A673 (cell line): ENCODE measurements around the gene PSMF1. TPM values are rescaled to one million over a fixed set of nuclear protein-coding genes. Genes with fewer than 3 reads are reported as not detected.

ENCODE experiments used
- BruUV-seq: library from RNA; stranded (reverse); fragments of 400-500 nt; replicated peaks from 2 replicates; lab custom pipeline; 2021; lab: Mats Ljungman, UMichigan
- CTCF ChIA-PET: fragments of 300-600 bp; sonication (Branson Sonifier 250); formaldehyde crosslinking; loops from one replicate; lab custom pipeline; 2022; ENCODE audit warnings: antibody characterized with exemption; lab: Charles Lee
- POLR2A ChIA-PET: fragments of 300-600 bp; sonication (Branson Sonifier 250); formaldehyde crosslinking; loops from one replicate; lab custom pipeline; 2022; ENCODE audit warnings: antibody characterized with exemption; ENCODE audit not compliant: low non-redundant PET; lab: Charles Lee
- DNase-seq: peaks from one replicate; pipeline ENCODE4 v3.0.0-alpha.2; 2015; ENCODE audit warnings: low spot score
- H3K27ac ChIP-seq: fragments of 200-600 bp; sonication (generic); 2 replicates; pipeline ENCODE4 v1.5.1; 2016; ENCODE audit warnings: mixed run types, low read depth, mild to moderate bottlenecking, mixed read lengths, antibody characterized with exemption, low read length; ENCODE audit not compliant: poor library complexity, severe bottlenecking
- H3K27me3 ChIP-seq: fragments of 200-600 bp; sonication (generic); replicated peaks from 2 replicates; pipeline ENCODE4 v1.6.1; 2017; ENCODE audit warnings: mixed run types, low read depth, mild to moderate bottlenecking, mixed read lengths, antibody characterized with exemption, low read length; ENCODE audit not compliant: insufficient read depth, poor library complexity
- H3K36me3 ChIP-seq: fragments of 200-600 bp; sonication (generic); 2 replicates; pipeline ENCODE4 v1.6.1; 2016; ENCODE audit warnings: mixed run types, mild to moderate bottlenecking, mixed read lengths, antibody characterized with exemption, low read length; ENCODE audit not compliant: insufficient read depth, poor library complexity, severe bottlenecking
- H3K4me1 ChIP-seq: fragments of 200-600 bp; sonication (generic); 2 replicates; pipeline ENCODE4 v1.6.1; 2017; ENCODE audit warnings: mixed run types, mild to moderate bottlenecking, mixed read lengths, antibody characterized with exemption, low read length; ENCODE audit not compliant: insufficient read depth, poor library complexity, severe bottlenecking
- H3K4me3 ChIP-seq: fragments of 200-600 bp; sonication (generic); 2 replicates; pipeline ENCODE4 v1.5.1; 2016; ENCODE audit warnings: low read depth, mixed run types, mild to moderate bottlenecking, mixed read lengths, low read length; ENCODE audit not compliant: poor library complexity, severe bottlenecking
- H3K9me3 ChIP-seq: fragments of 200-600 bp; sonication (generic); 2 replicates; pipeline ENCODE4 v1.6.1; 2016; ENCODE audit warnings: mixed run types, low read depth, mild to moderate bottlenecking, mixed read lengths, antibody characterized with exemption, low read length; ENCODE audit not compliant: poor library complexity, severe bottlenecking
- EZH2 ChIP-seq: fragments of 200-600 bp; sonication (generic); IDR thresholded peaks from 2 replicates; pipeline ENCODE4 v1.6.1; 2017; ENCODE audit warnings: borderline replicate concordance, low read depth, mild to moderate bottlenecking, mixed read lengths, antibody characterized with exemption, low read length; ENCODE audit not compliant: poor library complexity, severe bottlenecking
- intact Hi-C: fragments of 100-400 bp; cut with micrococcal nuclease; formaldehyde crosslinking; loops from one replicate; pipeline ENCODE4 v1.10.0; 2022; ENCODE audit not compliant: unreplicated experiment
- total RNA-seq: library from RNA; stranded (reverse); gene quantifications from 2 replicates; pipeline ENCODE4 v1.2.3, GENCODE V29; 2021
- TF ChIP-seq, protein P1 (sequence below): fragments of 300-800, 200-600 bp; sonication (generic); conservative IDR thresholded peaks from 2 replicates; pipeline ENCODE4 v1.5.1; 2017; ENCODE audit warnings: low read depth, mild to moderate bottlenecking, antibody characterized with exemption, low read length, moderate library complexity, mixed read lengths

PSMF1 gene
- total RNA-seq, 1 experiment from 2014 or later: 130 TPM

GRCh38 chr20:1202762-1203504, 84.5 kb downstream of the PSMF1 start, which contains the start of gene C20orf202:
Gene C20orf202, plus strand, starts transcription at chr20:1203454. Its CDS starts 132 bp downstream, at chr20:1203586.
- Histone ChIP-seq H3K4me1 (no peaks in the 10 kb centered on the region), H3K4me3 (no peak within 1 kb of the TSS), H3K9me3 (no peaks in the 10 kb centered on the region), H3K27me3 (no peaks in the 10 kb centered on the region), H3K36me3 (no peaks in the 10 kb centered on the region), H3K27ac (no peak within 1 kb of the TSS)
- ChIA-PET CTCF (interaction anchor here (0.7 kb wide), 1 partner anchor 18 kb away, joined by 3 read pairs; no protein-coding TSS in a partner anchor), POLR2A (interaction anchor here (0.6 kb wide), 1 partner anchor 137 kb away, joined by 3 read pairs; no protein-coding TSS in a partner anchor)
- no peak for DNase-seq
- no TSS peak for BruUV-seq
- intact Hi-C loops: loop anchor here (10.0 kb wide), 1 partner anchor 228 kb away; no protein-coding TSS in a partner anchor
- TF ChIP-seq, protein P1, sequence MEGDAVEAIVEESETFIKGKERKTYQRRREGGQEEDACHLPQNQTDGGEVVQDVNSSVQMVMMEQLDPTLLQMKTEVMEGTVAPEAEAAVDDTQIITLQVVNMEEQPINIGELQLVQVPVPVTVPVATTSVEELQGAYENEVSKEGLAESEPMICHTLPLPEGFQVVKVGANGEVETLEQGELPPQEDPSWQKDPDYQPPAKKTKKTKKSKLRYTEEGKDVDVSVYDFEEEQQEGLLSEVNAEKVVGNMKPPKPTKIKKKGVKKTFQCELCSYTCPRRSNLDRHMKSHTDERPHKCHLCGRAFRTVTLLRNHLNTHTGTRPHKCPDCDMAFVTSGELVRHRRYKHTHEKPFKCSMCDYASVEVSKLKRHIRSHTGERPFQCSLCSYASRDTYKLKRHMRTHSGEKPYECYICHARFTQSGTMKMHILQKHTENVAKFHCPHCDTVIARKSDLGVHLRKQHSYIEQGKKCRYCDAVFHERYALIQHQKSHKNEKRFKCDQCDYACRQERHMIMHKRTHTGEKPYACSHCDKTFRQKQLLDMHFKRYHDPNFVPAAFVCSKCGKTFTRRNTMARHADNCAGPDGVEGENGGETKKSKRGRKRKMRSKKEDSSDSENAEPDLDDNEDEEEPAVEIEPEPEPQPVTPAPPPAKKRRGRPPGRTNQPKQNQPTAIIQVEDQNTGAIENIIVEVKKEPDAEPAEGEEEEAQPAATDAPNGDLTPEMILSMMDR: no peak
- no peak for TF ChIP-seq EZH2

GRCh38 chr20:1203630-1204029, 85.2 kb downstream of the PSMF1 start:
- no peak for DNase-seq
- intact Hi-C loops: loop anchor here (10.0 kb wide), 1 partner anchor 229 kb away; no protein-coding TSS in a partner anchor
- H3K27me3 ChIP-seq: no peaks in the 10 kb centered on the region
- no peaks in the 10 kb centered on the region for H3K9me3 ChIP-seq
- no peaks in the 10 kb centered on the region for H3K4me1 ChIP-seq
- TF ChIP-seq, protein P1: no peak
- H3K4me3 ChIP-seq: no peak overlapping the region
- ChIA-PET POLR2A (interaction anchor here (0.6 kb wide), 1 partner anchor 137 kb away, joined by 3 read pairs; no protein-coding TSS in a partner anchor), CTCF (interaction anchor here (0.7 kb wide), 1 partner anchor 19 kb away, joined by 3 read pairs; no protein-coding TSS in a partner anchor)
- H3K27ac ChIP-seq: no peak overlapping the region
- H3K36me3 ChIP-seq: no peaks in the 10 kb centered on the region
- no TSS peak for BruUV-seq

DNA sequence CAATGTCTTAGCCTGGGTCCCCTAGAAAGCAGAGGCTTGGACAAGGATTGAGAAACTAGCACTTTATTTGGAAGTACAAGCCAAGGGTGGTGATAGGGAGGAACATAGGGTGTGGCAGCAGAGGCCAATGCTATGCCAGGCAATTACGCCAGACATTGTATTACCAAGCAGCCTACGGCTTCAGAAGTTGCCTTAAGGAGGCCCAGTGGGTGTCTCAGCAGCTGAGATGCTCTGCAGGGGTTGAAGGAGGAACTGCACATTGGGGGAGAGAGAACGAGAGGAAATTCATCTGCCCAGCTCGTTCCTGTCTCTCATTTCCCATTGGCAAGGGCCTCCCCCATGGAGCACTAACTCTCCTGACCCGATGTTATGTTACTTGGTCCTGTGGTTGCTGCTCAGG, 85.7 kb downstream of the PSMF1 start:
- Histone ChIP-seq H3K4me1 (no peaks in the 10 kb centered on the region), H3K27ac (no peak overlapping the region), H3K36me3 (no peaks in the 10 kb centered on the region), H3K9me3 (no peaks in the 10 kb centered on the region), H3K4me3 (no peak overlapping the region), H3K27me3 (no peaks in the 10 kb centered on the region)
- CTCF ChIA-PET: no interaction called here
- POLR2A ChIA-PET: no interaction called here
- intact Hi-C loops: loop anchor here (10.0 kb wide), 1 partner anchor 229 kb away; no protein-coding TSS in a partner anchor
- BruUV-seq: no TSS peak
- TF ChIP-seq, protein P1: no peak
- TF ChIP-seq EZH2: no peak
- DNase-seq: no peak
